Endothelial cell of umbilical vein (primary cell): ENCODE results near the gene BNC2. TPM values are rescaled to one million over a fixed set of nuclear protein-coding genes. Genes with fewer than 3 reads are reported as not detected.

Source experiments
- BruUV-seq: library from RNA; stranded (reverse); fragments of 400-500 nt; replicated peaks from 2 replicates; lab custom pipeline; 2021; lab: Mats Ljungman, UMichigan
- CTCF ChIA-PET: fragments of 300-600, 350-600 bp; sonication (Branson Sonifier 250); formaldehyde crosslinking; loops from one replicate; lab custom pipeline; 2021; ENCODE audit warnings: antibody characterized with exemption, inconsistent platforms; lab: Charles Lee
- POLR2A ChIA-PET: fragments of 300-600, 350-600 bp; sonication (Branson Sonifier 250); formaldehyde crosslinking; loops from one replicate; lab custom pipeline; 2021; ENCODE audit warnings: antibody characterized with exemption, inconsistent platforms; lab: Charles Lee
- DNase-seq: peaks from one replicate; pipeline ENCODE4 v3.0.0-alpha.2; 2011; ENCODE audit warnings: low read depth, low spot score
- FAIRE-seq: peaks from 2 replicates; lab custom pipeline; 2011; peaks lifted over from hg19 to GRCh38; lab: Jason Lieb, UNC
- H2AFZ ChIP-seq: 2 replicates; pipeline ENCODE4 v1.6.0; 2012; ENCODE audit warnings: low read depth, low read length, control low read depth, inconsistent platforms
- H3K27ac ChIP-seq: 2 replicates; pipeline ENCODE4 v1.5.1; 2011; ENCODE audit warnings: low read depth, mild to moderate bottlenecking, control low read depth, low read length, moderate library complexity; ENCODE audit not compliant: insufficient read depth
- H3K27me3 ChIP-seq, 2 experiments: 2 replicates each; pipeline versions ENCODE4 v1.6.0 to v1.6.1; 2011; ENCODE audit warnings: low read length in 2 of 2, mixed read lengths in 1 of 2; ENCODE audit not compliant: control insufficient read depth in 2 of 2, insufficient read depth in 2 of 2
- H3K36me3 ChIP-seq, 2 experiments: 2 replicates in 1 of 2; 3 replicates in 1 of 2; pipeline ENCODE4 v1.5.1; 2011; ENCODE audit warnings: low read length in 2 of 2, mild to moderate bottlenecking in 1 of 2, moderate library complexity in 1 of 2; ENCODE audit not compliant: control insufficient read depth in 2 of 2, insufficient read depth in 2 of 2; ENCODE audit errors: extremely low read depth in 1 of 2
- H3K4me1 ChIP-seq: 3 replicates; pipeline ENCODE4 v1.5.1; 2011; ENCODE audit warnings: mild to moderate bottlenecking, low read length; ENCODE audit not compliant: control insufficient read depth, insufficient read depth; ENCODE audit errors: extremely low read depth
- H3K4me2 ChIP-seq: 2 replicates; pipeline ENCODE4 v1.6.1; 2011; ENCODE audit warnings: low read length, control low read depth, mixed read lengths; ENCODE audit not compliant: insufficient read depth
- H3K4me3 ChIP-seq, 3 experiments: fragments of 200-600 bp in 1 of 3; sonication (generic), shearing (Covaris generic) in 1 of 3; replicated peaks in 1 of 3; 2 replicates each; pipeline ENCODE4 v1.5.1; 2011 to 2016; ENCODE audit warnings: control low read depth in 3 of 3, low read length in 3 of 3, mild to moderate bottlenecking in 2 of 3, inconsistent platforms in 1 of 3, low read depth in 1 of 3, moderate library complexity in 1 of 3; ENCODE audit not compliant: insufficient read depth in 1 of 3
- H3K79me2 ChIP-seq: 2 replicates; pipeline ENCODE4 v1.6.0; 2012; ENCODE audit warnings: low read length, inconsistent platforms; ENCODE audit not compliant: control insufficient read depth, insufficient read depth
- H3K9ac ChIP-seq: replicated peaks from 2 replicates; pipeline ENCODE3; 2011; ENCODE audit warnings: low read length, control low read depth; ENCODE audit not compliant: insufficient read depth; ENCODE audit errors: extremely low read depth
- H3K9me1 ChIP-seq: replicated peaks from 3 replicates; pipeline ENCODE4 v1.6.0; 2011; ENCODE audit warnings: mild to moderate bottlenecking, low read length; ENCODE audit not compliant: control insufficient read depth, insufficient read depth; ENCODE audit errors: extremely low read depth
- H3K9me3 ChIP-seq: replicated peaks from 2 replicates; pipeline ENCODE4 v1.5.1; 2012; ENCODE audit warnings: low read length, inconsistent platforms; ENCODE audit not compliant: control insufficient read depth, insufficient read depth
- H4K20me1 ChIP-seq: replicated peaks from 2 replicates; pipeline ENCODE3; 2011; ENCODE audit warnings: mild to moderate bottlenecking, low read length; ENCODE audit not compliant: control insufficient read depth, insufficient read depth; ENCODE audit errors: extremely low read depth
- CTCF ChIP-seq, 2 donors: IDR thresholded peaks; 1 replicate in 1 of 2; 2 replicates in 1 of 2; pipeline ENCODE4 v1.5.1; 2011; ENCODE audit warnings: low read length in 2 of 2, mild to moderate bottlenecking in 2 of 2, moderate library complexity in 2 of 2, control low read depth in 1 of 2, inconsistent platforms in 1 of 2, low read depth in 1 of 2; ENCODE audit not compliant: insufficient read depth in 1 of 2; ENCODE audit errors: extremely low read depth in 1 of 2
- EZH2 ChIP-seq: IDR thresholded peaks from 2 replicates; pipeline ENCODE4 v1.6.1; 2012; ENCODE audit warnings: borderline replicate concordance, low read depth, mild to moderate bottlenecking, moderate library complexity, low read length, inconsistent platforms; ENCODE audit not compliant: severe bottlenecking
- FOS ChIP-seq: IDR thresholded peaks from 2 replicates; pipeline ENCODE4 v1.6.1; 2011; ENCODE audit warnings: mild to moderate bottlenecking, low read length, moderate library complexity, borderline replicate concordance; ENCODE audit not compliant: insufficient read depth
- GATA2 ChIP-seq: IDR thresholded peaks from 2 replicates; pipeline ENCODE4 v1.7.0; 2011; ENCODE audit warnings: low read depth, mild to moderate bottlenecking, moderate library complexity, mixed read lengths, low read length; ENCODE audit not compliant: insufficient read length, insufficient read depth
- JUN ChIP-seq: IDR thresholded peaks from 2 replicates; pipeline ENCODE4 v1.6.1; 2011; ENCODE audit warnings: borderline replicate concordance, low read depth; ENCODE audit not compliant: insufficient read length, insufficient read depth
- MAX ChIP-seq: IDR thresholded peaks from 2 replicates; pipeline ENCODE4 v1.6.1; 2011; ENCODE audit not compliant: insufficient read depth, insufficient read length
- MYC ChIP-seq: IDR thresholded peaks from one replicate; pipeline ENCODE4 v1.6.1; 2011; ENCODE audit warnings: mild to moderate bottlenecking, low read depth, low read length
- POLR2A ChIP-seq: IDR thresholded peaks from 2 replicates; pipeline ENCODE4 v1.6.1; 2012; ENCODE audit warnings: low read depth, mild to moderate bottlenecking, control low read depth, low read length
- POLR2AphosphoS5 ChIP-seq: IDR thresholded peaks from 2 replicates; pipeline ENCODE4 v1.6.1; 2012; ENCODE audit warnings: low read depth, mild to moderate bottlenecking, control low read depth, low read length, moderate library complexity; ENCODE audit not compliant: insufficient read depth
- dilution Hi-C: fragments of 300-500 bp; cut with MboI; formaldehyde crosslinking; loops from one replicate; pipeline ENCODE4 v1.15.0; 2019; ENCODE audit warnings: low sequenced_read_pairs; ENCODE audit not compliant: extremely low pct_ligation_motif_present
- intact Hi-C: fragments of 100-400 bp; cut with micrococcal nuclease; formaldehyde crosslinking; loops from one replicate; pipeline ENCODE4 v1.10.0; 2022
- polyA plus RNA-seq, 4 experiments: library from polyadenylated mRNA; depleted of rRNA in 3 of 4; stranded (reverse) in 3 of 4; unstranded in 1 of 4; fragments of >200 nt; gene quantifications; 2 replicates each; pipeline versions ENCODE4 v1.2.1 to v1.2.3, GENCODE V29; 2011 to 2012; ENCODE audit warnings: missing spikeins in 1 of 4
- total RNA-seq: library from RNA; stranded (reverse); gene quantifications from 2 replicates; pipeline ENCODE4 v1.2.3, GENCODE V29; 2021

The BNC2 gene
- total and polyA plus RNA-seq, 2 donors (not counting 3 experiments of a cell fraction or from before 2014, with no cell fraction given), result 12.1 to 34.3 TPM

- no peaks in the 10 kb centered on the region for H3K9me3 ChIP-seq
- H4K20me1 ChIP-seq, result no peaks in the 10 kb centered on the region
- no peaks in the 10 kb centered on the region for H3K79me2 ChIP-seq
- TF ChIP-seq CTCF (IDR thresholded peaks at IDR 0.05; ENCODE audit: extremely low read depth in 1 of 2, insufficient read depth in 1 of 2, low read depth in 1 of 2, low read length in 2 of 2) (no peak), FOS (peak; percentile 42), EZH2 (no peak), POLR2A (no peak), GATA2 (no peak)
- no peaks in the 10 kb centered on the region for H3K4me1 ChIP-seq
- no peak overlapping the region for H3K9ac ChIP-seq
- H3K4me3 ChIP-seq, result no peak overlapping the region
- peak overlapping the region; percentile 11 for H2AFZ ChIP-seq
- intact Hi-C loops, result no loop called here
- no peaks in the 10 kb centered on the region for H3K9me1 ChIP-seq
- dilution Hi-C loops, result no loop called here
- no peak overlapping the region for H3K4me2 ChIP-seq
- no peaks in the 10 kb centered on the region for H3K36me3 ChIP-seq
- no peak for FAIRE-seq
- DNase-seq, result peak; percentile 26
- ChIA-PET CTCF (no interaction called here), POLR2A (no interaction called here)
- no TSS peak for BruUV-seq
- no peak overlapping the region for H3K27ac ChIP-seq
- no peaks in the 10 kb centered on the region for H3K27me3 ChIP-seq
These were observed 484.9 kb downstream of the BNC2 start for GRCh38 chr9:16385590-16385989.

GRCh38 chr9:16384993-16385392 lies 485.5 kb downstream of the BNC2 start:
- H4K20me1 ChIP-seq, result no peaks in the 10 kb centered on the region
- DNase-seq (no peak), FAIRE-seq (no peak)
- intact Hi-C loops, result no loop called here
- no peak overlapping the region for H3K4me2 ChIP-seq
- H3K36me3 ChIP-seq, result no peaks in the 10 kb centered on the region
- H3K4me3 ChIP-seq, result no peak overlapping the region
- H3K79me2 ChIP-seq, result no peaks in the 10 kb centered on the region
- POLR2A ChIA-PET, result no interaction called here
- BruUV-seq, result no TSS peak
- CTCF ChIA-PET, result no interaction called here
- no peaks in the 10 kb centered on the region for H3K9me1 ChIP-seq
- no peak overlapping the region for H3K27ac ChIP-seq
- dilution Hi-C loops, result no loop called here
- no peak for TF ChIP-seq MYC
- TF ChIP-seq CTCF (IDR thresholded peaks at IDR 0.05; ENCODE audit: extremely low read depth in 1 of 2, insufficient read depth in 1 of 2, low read depth in 1 of 2, low read length in 2 of 2), result no peak
- TF ChIP-seq GATA2, result no peak
- no peak for TF ChIP-seq MAX
- TF ChIP-seq POLR2AphosphoS5, result no peak
- no peak for TF ChIP-seq JUN
- no peak for TF ChIP-seq EZH2
- TF ChIP-seq FOS, result no peak
- no peak for TF ChIP-seq POLR2A
- no peak overlapping the region for H3K9ac ChIP-seq
- no peaks in the 10 kb centered on the region for H3K9me3 ChIP-seq
- H2AFZ ChIP-seq, result no peak overlapping the region
- H3K4me1 ChIP-seq, result no peaks in the 10 kb centered on the region
- no peaks in the 10 kb centered on the region for H3K27me3 ChIP-seq
